GM12892 (cell line): ENCODE results near the gene ACSM4.

Experiments
- POLR2A ChIP-seq: IDR thresholded peaks from 2 replicates; pipeline ENCODE4 v1.6.1; 2011; ENCODE audit warnings: low read depth, low read length, control low read depth
- POLR2AphosphoS5 ChIP-seq: IDR thresholded peaks from 2 replicates; pipeline ENCODE4 v1.6.1; 2011; ENCODE audit warnings: low read depth, low read length, control low read depth
- TAF1 ChIP-seq: IDR thresholded peaks from 2 replicates; pipeline ENCODE4 v1.6.1; 2011; ENCODE audit warnings: low read depth, mild to moderate bottlenecking, control low read depth, low read length, borderline replicate concordance

DNA sequence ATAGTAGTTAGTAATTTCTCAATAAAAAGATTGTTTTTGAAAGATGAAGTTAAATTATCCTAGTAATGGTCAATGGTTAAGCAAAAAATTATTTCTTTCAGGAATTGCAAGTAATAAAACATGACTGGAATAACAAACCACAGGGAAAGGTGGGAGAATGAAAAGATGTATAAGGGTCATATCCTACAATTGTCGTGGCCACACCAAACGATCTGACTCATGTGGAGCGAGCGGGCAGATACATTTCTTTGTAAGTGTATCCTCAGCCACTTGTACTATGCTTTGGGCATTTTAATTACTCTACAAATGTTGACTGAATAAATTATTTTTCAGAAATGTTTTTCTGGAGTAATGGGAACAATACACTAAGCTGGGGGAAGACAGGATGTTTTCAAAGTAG lies 45.5 kb downstream of the ACSM4 start:
- TF ChIP-seq POLR2A, result no peak
- no peak for TF ChIP-seq POLR2AphosphoS5
- TF ChIP-seq TAF1, result no peak
